ENCODE measurements around the gene ATL3. TPM values are rescaled to one million over a fixed set of nuclear protein-coding genes. Genes with fewer than 3 reads are reported as not detected.
A peak's percentile ranks its signal among the peaks of the same experiment; 100 is the strongest.

Gene ATL3
- total and polyA plus RNA-seq, 8 donors = 16.1 to 98.2 (median 20.2) TPM

GRCh38 chr11:63672936-63673539 lies 1.9 kb upstream of the ATL3 start:
- ATAC-seq (no peak), DNase-seq (no peak)
- no peaks in the 10 kb centered on the region for H3K9me3 ChIP-seq
- H3K27ac ChIP-seq = no peak overlapping the region
- H3K36me3 ChIP-seq = no peaks in the 10 kb centered on the region
- intact Hi-C loops (cut with DNase I) = no loop called here
- no peaks in the 10 kb centered on the region for H3K27me3 ChIP-seq
- peaks cover 11 to 29% of the 10 kb centered on the region in 2 donors for H3K4me1 ChIP-seq
- TF ChIP-seq, protein P1, sequence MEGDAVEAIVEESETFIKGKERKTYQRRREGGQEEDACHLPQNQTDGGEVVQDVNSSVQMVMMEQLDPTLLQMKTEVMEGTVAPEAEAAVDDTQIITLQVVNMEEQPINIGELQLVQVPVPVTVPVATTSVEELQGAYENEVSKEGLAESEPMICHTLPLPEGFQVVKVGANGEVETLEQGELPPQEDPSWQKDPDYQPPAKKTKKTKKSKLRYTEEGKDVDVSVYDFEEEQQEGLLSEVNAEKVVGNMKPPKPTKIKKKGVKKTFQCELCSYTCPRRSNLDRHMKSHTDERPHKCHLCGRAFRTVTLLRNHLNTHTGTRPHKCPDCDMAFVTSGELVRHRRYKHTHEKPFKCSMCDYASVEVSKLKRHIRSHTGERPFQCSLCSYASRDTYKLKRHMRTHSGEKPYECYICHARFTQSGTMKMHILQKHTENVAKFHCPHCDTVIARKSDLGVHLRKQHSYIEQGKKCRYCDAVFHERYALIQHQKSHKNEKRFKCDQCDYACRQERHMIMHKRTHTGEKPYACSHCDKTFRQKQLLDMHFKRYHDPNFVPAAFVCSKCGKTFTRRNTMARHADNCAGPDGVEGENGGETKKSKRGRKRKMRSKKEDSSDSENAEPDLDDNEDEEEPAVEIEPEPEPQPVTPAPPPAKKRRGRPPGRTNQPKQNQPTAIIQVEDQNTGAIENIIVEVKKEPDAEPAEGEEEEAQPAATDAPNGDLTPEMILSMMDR (IDR thresholded peaks at IDR 0.05) = no peak
- no peak overlapping the region for H3K4me3 ChIP-seq

DNA sequence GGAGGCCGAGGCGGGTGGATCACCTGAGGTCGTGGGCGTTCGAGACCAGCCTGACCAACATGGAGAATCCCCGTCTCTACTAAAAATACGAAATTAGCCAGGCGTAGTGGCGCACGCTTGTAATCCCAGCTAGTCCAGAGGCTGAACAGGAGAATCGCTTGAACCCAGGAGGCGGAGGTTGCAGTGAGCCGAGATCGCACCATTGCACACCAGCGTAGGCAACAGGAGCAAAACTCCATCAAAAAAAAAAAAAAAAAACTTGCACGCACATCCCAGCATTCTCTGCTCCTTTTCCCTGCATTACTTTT lies 934 bp upstream of the ATL3 start:
- intact Hi-C loops (cut with DNase I) = no loop called here
- TF ChIP-seq, protein P1 (IDR thresholded peaks at IDR 0.05) = no peak
- H3K9me3 ChIP-seq = no peaks in the 10 kb centered on the region
- H3K27me3 ChIP-seq = no peaks in the 10 kb centered on the region
- H3K4me3 ChIP-seq = peak overlapping the region in 1 of 2 donors; percentile 87
- ATAC-seq (no peak), DNase-seq (peak in 1 of 4 donors; percentile 38)
- H3K27ac ChIP-seq = no peak overlapping the region
- peaks cover 13 to 38% of the 10 kb centered on the region in 2 donors for H3K4me1 ChIP-seq
- peaks cover 0 to 3% of the 10 kb centered on the region in 2 donors for H3K36me3 ChIP-seq

DNA sequence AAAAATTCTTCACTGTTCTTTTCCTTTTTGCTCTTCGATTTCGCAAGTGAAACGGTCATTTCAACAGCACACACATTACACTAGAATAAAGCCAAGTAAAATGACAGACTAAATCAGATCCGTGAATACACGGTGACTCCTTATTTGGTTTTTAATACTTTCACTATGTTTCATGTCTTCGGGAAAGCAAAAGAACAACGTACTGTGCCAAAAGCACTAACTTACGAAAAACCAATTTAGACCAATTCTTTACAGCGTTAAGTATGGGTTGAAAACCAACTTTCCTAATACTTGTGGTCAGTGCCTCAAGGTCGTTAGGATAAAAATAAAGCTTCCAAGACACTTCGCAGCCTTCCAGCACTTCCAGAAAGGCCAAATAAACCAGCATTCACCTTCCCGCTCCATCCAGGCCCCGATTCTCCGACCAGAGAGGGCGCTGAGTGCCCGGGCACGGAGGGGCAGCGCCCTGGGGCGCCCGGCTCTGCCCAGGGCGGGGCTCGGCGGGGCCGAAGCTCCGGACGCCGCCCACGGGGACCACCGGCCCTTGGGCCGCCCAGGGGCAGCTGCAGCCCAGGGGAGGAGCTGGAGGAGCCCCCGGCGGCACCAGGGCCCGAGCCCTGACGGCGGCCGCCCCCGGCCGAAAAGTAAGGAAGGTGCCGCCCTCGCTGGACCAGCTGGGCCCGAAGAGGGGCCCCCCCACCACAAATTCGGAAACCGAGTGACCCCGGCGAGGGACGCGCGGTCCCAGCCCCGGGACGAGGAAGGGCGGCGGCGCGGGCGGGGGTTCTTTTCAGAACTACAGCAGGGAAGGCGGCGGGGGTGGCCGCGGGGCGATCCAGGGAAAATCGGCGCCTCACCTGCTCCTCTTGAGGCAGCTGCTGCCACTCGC lies 499 bp downstream of the ATL3 start:
- Histone ChIP-seq H3K36me3 (peaks cover 0 to 5% of the 10 kb centered on the region in 2 donors), H3K4me1 (peaks cover 19 to 51% of the 10 kb centered on the region in 2 donors), H3K4me3 (peak overlapping the region; percentile 70 to 87), H3K27ac (peak overlapping the region; percentile 99), H3K27me3 (no peaks in the 10 kb centered on the region), H3K9me3 (no peaks in the 10 kb centered on the region)
- peak; percentile 67 for ATAC-seq
- DNase-seq = peak; percentile 47 to 91 (median 60)
- TF ChIP-seq, protein P1 (IDR thresholded peaks at IDR 0.05) = peak in 1 of 2 donors; percentile 25
- intact Hi-C loops (cut with DNase I) = no loop called here

DNA sequence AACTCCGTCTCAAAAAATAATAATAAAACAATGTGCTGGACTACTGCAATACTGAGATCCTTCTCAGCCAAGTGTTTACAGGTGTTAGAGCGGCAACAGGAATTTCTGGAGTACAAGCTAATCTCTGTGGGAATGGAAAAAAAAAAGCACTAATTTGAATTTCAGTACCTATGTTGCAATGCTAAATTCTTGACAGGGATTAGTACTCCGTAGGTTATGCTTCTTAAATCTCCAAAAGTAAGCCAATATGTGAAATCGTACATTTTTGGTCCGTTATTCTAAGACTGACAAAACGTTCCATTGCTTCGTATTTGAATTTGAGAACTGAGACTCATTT lies 1.1 kb downstream of the ATL3 start:
- Histone ChIP-seq H3K27me3 (no peaks in the 10 kb centered on the region), H3K9me3 (no peaks in the 10 kb centered on the region), H3K27ac (peak overlapping the region; percentile 99), H3K4me1 (peaks cover 19 to 57% of the 10 kb centered on the region in 2 donors), H3K4me3 (peak overlapping the region; percentile 70 to 87), H3K36me3 (peaks cover 0 to 5% of the 10 kb centered on the region in 2 donors)
- DNase-seq = no peak
- TF ChIP-seq, protein P1 (IDR thresholded peaks at IDR 0.05) = no peak
- no peak for ATAC-seq
- intact Hi-C loops (cut with DNase I) = no loop called here

All from left lung (tissue), 10 donors.